PC-3 (cell line): ENCODE results near the gene AK8. TPM values are rescaled to one million over a fixed set of nuclear protein-coding genes. Genes with fewer than 3 reads are reported as not detected.

Experiments used
- ATAC-seq: fragments of 200-7000 bp; cut with Tn5 transposase; 2 replicates; pipeline ENCODE4 v1.9.1; 2020; ENCODE audit warnings: mild to moderate bottlenecking, moderate library complexity
- BruUV-seq: library from RNA; stranded (reverse); fragments of 400-500 nt; replicated peaks from 2 replicates; lab custom pipeline; 2021; lab: Mats Ljungman, UMichigan
- CTCF ChIA-PET: fragments of 300-600 bp; sonication (Branson Sonifier 250); formaldehyde crosslinking; loops from one replicate; lab custom pipeline; 2022; ENCODE audit warnings: antibody characterized with exemption; lab: Charles Lee
- POLR2A ChIA-PET: fragments of 300-600 bp; sonication (Branson Sonifier 250); formaldehyde crosslinking; loops from one replicate; lab custom pipeline; 2022; ENCODE audit warnings: antibody characterized with exemption; ENCODE audit not compliant: unreplicated experiment; lab: Charles Lee
- DNase-seq: peaks from one replicate; pipeline ENCODE4 v3.0.0-alpha.2; 2015
- H2AFZ ChIP-seq: fragments of 300-600 bp; sonication (generic); 2 replicates; pipeline ENCODE4 v1.6.0; 2016; ENCODE audit warnings: antibody characterized with exemption, low read length
- H3F3A ChIP-seq: fragments of 300-600 bp; sonication (generic); one replicate; pipeline ENCODE4 v1.6.0; 2017; ENCODE audit warnings: antibody characterized with exemption, low read length, control low read depth, mild to moderate bottlenecking; ENCODE audit not compliant: unreplicated experiment
- H3K27ac ChIP-seq: fragments of 300-600 bp; sonication (generic); 2 replicates; pipeline ENCODE4 v1.5.1; 2016; ENCODE audit warnings: mild to moderate bottlenecking, low read length
- H3K27me3 ChIP-seq: fragments of 300-600 bp; sonication (generic); 2 replicates; pipeline ENCODE4 v1.6.1; 2016; ENCODE audit warnings: low read length, mixed read lengths
- H3K36me3 ChIP-seq: fragments of 300-600 bp; sonication (generic); 2 replicates; pipeline ENCODE4 v1.6.1; 2016; ENCODE audit warnings: low read depth, mixed run types, low read length, mixed read lengths
- H3K4me1 ChIP-seq: fragments of 300-600 bp; sonication (generic); 2 replicates; pipeline ENCODE4 v1.5.1; 2016; ENCODE audit warnings: low read length; ENCODE audit not compliant: insufficient read depth
- H3K4me2 ChIP-seq: fragments of 300-600 bp; sonication (generic); 2 replicates; pipeline ENCODE4 v1.6.0; 2016; ENCODE audit warnings: low read length
- H3K4me3 ChIP-seq: fragments of 300-600 bp; sonication (generic); 2 replicates; pipeline ENCODE4 v1.5.1; 2016; ENCODE audit warnings: mild to moderate bottlenecking, low read length, mixed read lengths
- H3K79me2 ChIP-seq: fragments of 300-600 bp; sonication (generic); 2 replicates; pipeline ENCODE4 v1.6.1; 2017; ENCODE audit warnings: low read length, mixed read lengths
- H3K9ac ChIP-seq: fragments of 300-600 bp; sonication (generic); 2 replicates; pipeline ENCODE4 v1.6.0; 2016; ENCODE audit warnings: mild to moderate bottlenecking, low read length
- H3K9me2 ChIP-seq: fragments of 300-600 bp; sonication (generic); replicated peaks from 2 replicates; pipeline ENCODE4 v1.6.1; 2016; ENCODE audit warnings: mixed run types, low read length, mixed read lengths
- H3K9me3 ChIP-seq: fragments of 300-600 bp; sonication (generic); 2 replicates; pipeline ENCODE4 v1.6.1; 2016; ENCODE audit warnings: low read length, mixed read lengths
- H4K20me1 ChIP-seq: fragments of 300-600 bp; sonication (generic); 2 replicates; pipeline ENCODE4 v1.6.1; 2016; ENCODE audit warnings: low read length, mixed read lengths
- CTCF ChIP-seq: fragments of 300-600 bp; sonication (generic); conservative IDR thresholded peaks from 2 replicates; pipeline ENCODE4 v1.5.1; 2017; ENCODE audit warnings: antibody characterized with exemption, low read depth, mild to moderate bottlenecking, low read length
- EZH2 ChIP-seq: fragments of 300-600 bp; sonication (generic); IDR thresholded peaks from one replicate; pipeline ENCODE4 v1.6.1; 2017; ENCODE audit warnings: antibody characterized with exemption, mild to moderate bottlenecking, low read length; ENCODE audit not compliant: unreplicated experiment
- EZH2phosphoT487 ChIP-seq: fragments of 300-600 bp; sonication (generic); IDR thresholded peaks from 2 replicates; pipeline ENCODE4 v1.6.1; 2018; ENCODE audit warnings: mild to moderate bottlenecking, antibody characterized with exemption, low read length, borderline replicate concordance
- intact Hi-C: fragments of 100-400 bp; cut with micrococcal nuclease; formaldehyde crosslinking; loops from 2 replicates; pipeline ENCODE4 v1.9.0; 2023
- total RNA-seq: library from RNA; depleted of rRNA; stranded (reverse); fragments of >200 nt; gene quantifications from 2 replicates; pipeline ENCODE4 v1.2.3, GENCODE V29; 2014

AK8 gene
- total RNA-seq, 1 experiment from 2014 or later = 0.55 TPM

- TF ChIP-seq CTCF = no peak
- TF ChIP-seq EZH2 = no peak
- TF ChIP-seq EZH2phosphoT487 = no peak
- H3K79me2 ChIP-seq = no peaks in the 10 kb centered on the region
- no peaks in the 10 kb centered on the region for H3K36me3 ChIP-seq
- H3K4me2 ChIP-seq = no peak overlapping the region
- POLR2A ChIA-PET = no interaction called here
- DNase-seq = no peak
- H3K9me2 ChIP-seq = no peaks in the 10 kb centered on the region
- H3K4me3 ChIP-seq = no peak overlapping the region
- no peaks in the 10 kb centered on the region for H3K9me3 ChIP-seq
- intact Hi-C loops = no loop called here
- CTCF ChIA-PET = no interaction called here
- H3K27ac ChIP-seq = no peak overlapping the region
- H3F3A ChIP-seq = no peaks in the 10 kb centered on the region
- no TSS peak for BruUV-seq
- H3K9ac ChIP-seq = no peak overlapping the region
- no peaks in the 10 kb centered on the region for H3K4me1 ChIP-seq
- no peaks in the 10 kb centered on the region for H3K27me3 ChIP-seq
- H4K20me1 ChIP-seq = no peaks in the 10 kb centered on the region
- no peak overlapping the region for H2AFZ ChIP-seq
- ATAC-seq = no peak
Measured at GRCh38 chr9:132866898-132867297, 11.2 kb downstream of the AK8 start.

GRCh38 chr9:132864691-132865090 is 13.4 kb downstream of the AK8 start:
- Histone ChIP-seq H3K36me3 (no peaks in the 10 kb centered on the region), H3K4me3 (no peak overlapping the region), H3K9ac (no peak overlapping the region), H3K9me3 (no peaks in the 10 kb centered on the region), H2AFZ (no peak overlapping the region), H4K20me1 (no peaks in the 10 kb centered on the region), H3K27me3 (no peaks in the 10 kb centered on the region), H3F3A (no peaks in the 10 kb centered on the region), H3K79me2 (no peaks in the 10 kb centered on the region), H3K27ac (no peak overlapping the region), H3K4me1 (no peaks in the 10 kb centered on the region), H3K9me2 (no peaks in the 10 kb centered on the region), H3K4me2 (no peak overlapping the region)
- ChIA-PET CTCF (no interaction called here), POLR2A (no interaction called here)
- no TSS peak for BruUV-seq
- no peak for ATAC-seq
- TF ChIP-seq EZH2phosphoT487 (no peak), EZH2 (no peak), CTCF (no peak)
- intact Hi-C loops = no loop called here
- peak; percentile 15 for DNase-seq

- ATAC-seq (no peak), DNase-seq (no peak)
- no peaks in the 10 kb centered on the region for H4K20me1 ChIP-seq
- H3K4me1 ChIP-seq = no peaks in the 10 kb centered on the region
- no peaks in the 10 kb centered on the region for H3K9me2 ChIP-seq
- H3K4me3 ChIP-seq = no peak overlapping the region
- BruUV-seq = no TSS peak
- H3K9me3 ChIP-seq = no peaks in the 10 kb centered on the region
- H3K27ac ChIP-seq = no peak overlapping the region
- no peaks in the 10 kb centered on the region for H3F3A ChIP-seq
- no peak for TF ChIP-seq EZH2
- TF ChIP-seq CTCF = no peak
- TF ChIP-seq EZH2phosphoT487 = no peak
- H3K79me2 ChIP-seq = no peaks in the 10 kb centered on the region
- intact Hi-C loops = no loop called here
- no peaks in the 10 kb centered on the region for H3K27me3 ChIP-seq
- H3K36me3 ChIP-seq = no peaks in the 10 kb centered on the region
- H2AFZ ChIP-seq = no peak overlapping the region
- ChIA-PET POLR2A (no interaction called here), CTCF (no interaction called here)
- no peak overlapping the region for H3K9ac ChIP-seq
- H3K4me2 ChIP-seq = no peak overlapping the region
Measured at GRCh38 chr9:132864277-132864676, 13.8 kb downstream of the AK8 start.
